ENCODE results near the gene ETFB. TPM values are rescaled to one million over a fixed set of nuclear protein-coding genes. Genes with fewer than 3 reads are reported as not detected.
A peak's percentile ranks its signal among the peaks of the same experiment; 100 is the strongest.

The ETFB gene
- total RNA-seq, 2 donors from 2014 or later, result 44.4 to 50.8 TPM

GRCh38 chr19:51337861-51338562 is 28.2 kb downstream of the ETFB start:
- intact Hi-C loops (cut with DNase I), result loop anchor here in 1 of 2 donors (5.0 to 10.0 kb wide), 2 partner anchors 57 to 99 kb away; partner anchors contain the start of gene C19orf84
- no peak for DNase-seq (ENCODE audit: low spot score)

GRCh38 chr19:51337141-51337860 is 28.9 kb downstream of the ETFB start:
- intact Hi-C loops (cut with DNase I), result loop anchor here in 1 of 2 donors (5.0 to 10.0 kb wide), 2 partner anchors 58 to 100 kb away; partner anchors contain the start of gene C19orf84
- no peak for DNase-seq (ENCODE audit: low spot score)

GRCh38 chr19:51333836-51334460 is 32.2 kb downstream of the ETFB start:
- DNase-seq (ENCODE audit: low spot score), result no peak
- intact Hi-C loops (cut with DNase I), result loop anchor here in 1 of 2 donors (10.0 kb wide), 1 partner anchor 61 kb away; the partner anchor contains the start of gene C19orf84

GRCh38 chr19:51331716-51332115 is 34.5 kb downstream of the ETFB start:
- no peak for DNase-seq (ENCODE audit: low spot score)
- intact Hi-C loops (cut with DNase I), result loop anchor here in 1 of 2 donors (10.0 kb wide), 1 partner anchor 63 kb away; the partner anchor contains the start of gene C19orf84

GRCh38 chr19:51331193-51331592 is 35.0 kb downstream of the ETFB start:
- intact Hi-C loops (cut with DNase I), result loop anchor here in 1 of 2 donors (10.0 kb wide), 1 partner anchor 64 kb away; the partner anchor contains the start of gene C19orf84
- DNase-seq (ENCODE audit: low spot score), result no peak

- DNase-seq (ENCODE audit: low spot score), result no peak
- intact Hi-C loops (cut with DNase I), result loop anchor here in 1 of 2 donors (10.0 kb wide), 1 partner anchor 64 kb away; the partner anchor contains the start of gene C19orf84
Measured at GRCh38 chr19:51330366-51330765, 35.8 kb downstream of the ETFB start.

GRCh38 chr19:51329411-51329810 is 36.8 kb downstream of the ETFB start:
- no peak for DNase-seq (ENCODE audit: low spot score)
- intact Hi-C loops (cut with DNase I), result no loop called here

- peak; percentile 89 for DNase-seq (ENCODE audit: low spot score)
- intact Hi-C loops (cut with DNase I), result no loop called here
Measured at GRCh38 chr19:51327066-51328001, 38.9 kb downstream of the ETFB start.

GRCh38 chr19:51326216-51327065 is 39.7 kb downstream of the ETFB start:
- DNase-seq (ENCODE audit: low spot score), result peak; percentile 77
- intact Hi-C loops (cut with DNase I), result no loop called here

GRCh38 chr19:51325161-51325976 is 40.8 kb downstream of the ETFB start:
- intact Hi-C loops (cut with DNase I), result no loop called here
- peak; percentile 74 for DNase-seq (ENCODE audit: low spot score)

GRCh38 chr19:51324167-51324481 is 42.1 kb downstream of the ETFB start:
- peak; percentile 83 for DNase-seq (ENCODE audit: low spot score)

GRCh38 chr19:51323481-51324166 is 42.6 kb downstream of the ETFB start:
- intact Hi-C loops (cut with DNase I), result no loop called here
- peak; percentile 68 for DNase-seq (ENCODE audit: low spot score)

More at GRCh38 chr19:51324167-51324481, 42.1 kb downstream of the ETFB start:
- intact Hi-C loops (cut with DNase I), result no loop called here

- intact Hi-C loops (cut with DNase I), result no loop called here
- peak; percentile 64 for DNase-seq (ENCODE audit: low spot score)
Measured at GRCh38 chr19:51321799-51322198, 44.4 kb downstream of the ETFB start.

GRCh38 chr19:51320280-51320657 is 45.9 kb downstream of the ETFB start:
- DNase-seq (ENCODE audit: low spot score), result no peak

GRCh38 chr19:51319649-51320279 is 46.4 kb downstream of the ETFB start:
- intact Hi-C loops (cut with DNase I), result no loop called here
- no peak for DNase-seq (ENCODE audit: low spot score)

More at GRCh38 chr19:51320280-51320657, 45.9 kb downstream of the ETFB start:
- intact Hi-C loops (cut with DNase I), result no loop called here

All from posterior vena cava (tissue), 2 donors.